NB4 (cell line): ENCODE results near the gene BSCL2.

Experiments used
- MAX ChIP-seq: IDR thresholded peaks from 2 replicates; pipeline ENCODE4 v1.6.1; 2011; ENCODE audit warnings: low read depth, low read length
- POLR2A ChIP-seq: IDR thresholded peaks from 2 replicates; pipeline ENCODE4 v1.6.1; 2011; ENCODE audit warnings: mild to moderate bottlenecking; ENCODE audit not compliant: insufficient read length; ENCODE audit errors: extremely low read depth
- TF ChIP-seq, protein P1 (sequence below): IDR thresholded peaks from one replicate; pipeline ENCODE4 v1.5.1; 2012; ENCODE audit warnings: low read depth, low read length

DNA sequence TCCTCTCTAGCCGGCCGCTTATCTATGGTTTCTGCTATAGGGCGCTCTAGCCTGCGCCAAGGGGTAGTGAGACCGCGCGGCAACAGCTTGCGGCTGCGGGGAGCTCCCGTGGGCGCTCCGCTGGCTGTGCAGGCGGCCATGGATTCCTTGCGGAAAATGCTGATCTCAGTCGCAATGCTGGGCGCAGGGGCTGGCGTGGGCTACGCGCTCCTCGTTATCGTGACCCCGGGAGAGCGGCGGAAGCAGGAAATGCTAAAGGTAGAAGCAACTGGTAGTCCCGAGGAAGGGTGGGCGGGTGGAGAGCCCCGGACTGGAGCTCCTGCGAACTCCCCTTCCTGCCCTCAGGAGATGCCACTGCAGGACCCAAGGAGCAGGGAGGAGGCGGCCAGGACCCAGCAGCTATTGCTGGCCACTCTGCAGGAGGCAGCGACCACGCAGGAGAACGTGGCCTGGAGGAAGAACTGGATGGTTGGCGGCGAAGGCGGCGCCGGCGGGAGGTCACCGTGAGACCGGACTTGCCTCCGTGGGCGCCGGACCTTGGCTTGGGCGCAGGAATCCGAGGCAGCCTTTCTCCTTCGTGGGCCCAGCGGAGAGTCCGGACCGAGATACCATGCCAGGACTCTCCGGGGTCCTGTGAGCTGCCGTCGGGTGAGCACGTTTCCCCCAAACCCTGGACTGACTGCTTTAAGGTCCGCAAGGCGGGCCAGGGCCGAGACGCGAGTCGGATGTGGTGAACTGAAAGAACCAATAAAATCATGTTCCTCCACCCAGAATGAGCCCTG lies 35.4 kb downstream of the BSCL2 start, which contains the start of the genes LBHD1 and UQCC3:
- TF ChIP-seq, protein P1, sequence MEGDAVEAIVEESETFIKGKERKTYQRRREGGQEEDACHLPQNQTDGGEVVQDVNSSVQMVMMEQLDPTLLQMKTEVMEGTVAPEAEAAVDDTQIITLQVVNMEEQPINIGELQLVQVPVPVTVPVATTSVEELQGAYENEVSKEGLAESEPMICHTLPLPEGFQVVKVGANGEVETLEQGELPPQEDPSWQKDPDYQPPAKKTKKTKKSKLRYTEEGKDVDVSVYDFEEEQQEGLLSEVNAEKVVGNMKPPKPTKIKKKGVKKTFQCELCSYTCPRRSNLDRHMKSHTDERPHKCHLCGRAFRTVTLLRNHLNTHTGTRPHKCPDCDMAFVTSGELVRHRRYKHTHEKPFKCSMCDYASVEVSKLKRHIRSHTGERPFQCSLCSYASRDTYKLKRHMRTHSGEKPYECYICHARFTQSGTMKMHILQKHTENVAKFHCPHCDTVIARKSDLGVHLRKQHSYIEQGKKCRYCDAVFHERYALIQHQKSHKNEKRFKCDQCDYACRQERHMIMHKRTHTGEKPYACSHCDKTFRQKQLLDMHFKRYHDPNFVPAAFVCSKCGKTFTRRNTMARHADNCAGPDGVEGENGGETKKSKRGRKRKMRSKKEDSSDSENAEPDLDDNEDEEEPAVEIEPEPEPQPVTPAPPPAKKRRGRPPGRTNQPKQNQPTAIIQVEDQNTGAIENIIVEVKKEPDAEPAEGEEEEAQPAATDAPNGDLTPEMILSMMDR, result no peak
- TF ChIP-seq POLR2A, result peak; percentile 97
- peak; percentile 93 for TF ChIP-seq MAX
